Kidney epithelial cell (primary cell): ENCODE measurements around the gene NUDT2. TPM values are rescaled to one million over a fixed set of nuclear protein-coding genes. Genes with fewer than 3 reads are reported as not detected.

Experiments
- DNase-seq: peaks from one replicate; pipeline ENCODE4 v3.0.0-alpha.2; 2010; ENCODE audit warnings: low read depth
- H3K27me3 ChIP-seq: 2 replicates; pipeline ENCODE4 v1.6.0; 2011; ENCODE audit warnings: low read length; ENCODE audit not compliant: control insufficient read depth, insufficient read depth
- H3K36me3 ChIP-seq: 2 replicates; pipeline ENCODE4 v1.5.1; 2011; ENCODE audit warnings: low read length; ENCODE audit not compliant: control insufficient read depth, insufficient read depth
- H3K4me3 ChIP-seq: 2 replicates; pipeline ENCODE4 v1.5.1; 2011; ENCODE audit warnings: low read depth, mild to moderate bottlenecking, control low read depth, low read length
- total RNA-seq: library from RNA; depleted of rRNA; stranded (reverse); fragments of >200 nt; gene quantifications from 2 replicates; pipeline ENCODE4 v1.2.3, GENCODE V29; 2015
- TF ChIP-seq, protein P1 (sequence below): IDR thresholded peaks from 2 replicates; pipeline ENCODE4 v1.5.1; 2011; ENCODE audit warnings: mild to moderate bottlenecking, moderate library complexity, low read length, control low read depth, inconsistent platforms; ENCODE audit not compliant: insufficient read depth, poor library complexity, severe bottlenecking

The NUDT2 gene
- total RNA-seq, 1 donor from 2014 or later = 30.0 TPM

DNA sequence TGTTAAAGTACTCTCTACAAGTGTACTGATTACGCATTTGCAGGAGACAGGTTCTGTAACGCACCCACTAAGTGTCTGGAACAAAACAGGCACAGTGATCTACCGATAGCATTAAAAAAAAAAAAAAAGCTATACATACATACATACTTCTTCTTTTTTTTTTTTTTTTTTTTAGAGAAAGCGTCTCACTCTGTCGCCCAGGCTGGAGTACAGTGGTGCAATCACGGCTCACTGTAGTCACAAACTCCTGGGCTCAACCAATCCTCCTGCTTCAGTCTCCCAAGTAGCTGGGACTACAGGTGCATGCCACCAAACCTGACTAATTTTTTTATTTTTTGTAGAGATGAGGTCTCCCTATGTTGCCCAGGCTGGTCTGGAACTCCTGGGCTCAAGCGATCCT lies 7.9 kb upstream of the NUDT2 start:
- H3K36me3 ChIP-seq = no peaks in the 10 kb centered on the region
- DNase-seq = no peak
- no peaks in the 10 kb centered on the region for H3K27me3 ChIP-seq
- no peak overlapping the region for H3K4me3 ChIP-seq
- TF ChIP-seq, protein P1, sequence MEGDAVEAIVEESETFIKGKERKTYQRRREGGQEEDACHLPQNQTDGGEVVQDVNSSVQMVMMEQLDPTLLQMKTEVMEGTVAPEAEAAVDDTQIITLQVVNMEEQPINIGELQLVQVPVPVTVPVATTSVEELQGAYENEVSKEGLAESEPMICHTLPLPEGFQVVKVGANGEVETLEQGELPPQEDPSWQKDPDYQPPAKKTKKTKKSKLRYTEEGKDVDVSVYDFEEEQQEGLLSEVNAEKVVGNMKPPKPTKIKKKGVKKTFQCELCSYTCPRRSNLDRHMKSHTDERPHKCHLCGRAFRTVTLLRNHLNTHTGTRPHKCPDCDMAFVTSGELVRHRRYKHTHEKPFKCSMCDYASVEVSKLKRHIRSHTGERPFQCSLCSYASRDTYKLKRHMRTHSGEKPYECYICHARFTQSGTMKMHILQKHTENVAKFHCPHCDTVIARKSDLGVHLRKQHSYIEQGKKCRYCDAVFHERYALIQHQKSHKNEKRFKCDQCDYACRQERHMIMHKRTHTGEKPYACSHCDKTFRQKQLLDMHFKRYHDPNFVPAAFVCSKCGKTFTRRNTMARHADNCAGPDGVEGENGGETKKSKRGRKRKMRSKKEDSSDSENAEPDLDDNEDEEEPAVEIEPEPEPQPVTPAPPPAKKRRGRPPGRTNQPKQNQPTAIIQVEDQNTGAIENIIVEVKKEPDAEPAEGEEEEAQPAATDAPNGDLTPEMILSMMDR = no peak

GRCh38 chr9:34322899-34323591 lies 6.3 kb upstream of the NUDT2 start:
- no peak for DNase-seq
- TF ChIP-seq, protein P1 = no peak
- no peaks in the 10 kb centered on the region for H3K36me3 ChIP-seq
- no peak overlapping the region for H3K4me3 ChIP-seq
- no peaks in the 10 kb centered on the region for H3K27me3 ChIP-seq

DNA sequence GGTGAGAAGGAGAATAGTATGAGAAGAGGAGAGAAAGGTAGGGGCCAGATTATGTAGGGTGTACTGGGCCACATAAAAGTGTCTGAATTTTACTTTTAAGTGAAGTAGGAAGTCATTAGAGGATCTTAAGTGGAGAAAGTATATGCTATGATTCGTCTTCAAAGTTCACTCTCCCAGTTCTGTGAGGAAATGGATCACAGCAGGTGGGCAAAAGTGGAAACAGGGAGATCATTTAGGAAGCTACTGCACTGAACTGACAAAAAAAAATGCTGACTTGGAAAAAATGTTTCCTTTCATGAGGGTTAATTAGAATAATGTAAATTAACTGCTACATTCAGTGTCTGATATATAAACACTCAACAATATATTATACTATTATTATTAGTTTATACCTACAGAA lies 2.7 kb upstream of the NUDT2 start:
- no peak for DNase-seq
- Histone ChIP-seq H3K4me3 (no peak overlapping the region), H3K27me3 (no peaks in the 10 kb centered on the region), H3K36me3 (no peaks in the 10 kb centered on the region)
- TF ChIP-seq, protein P1 = no peak

GRCh38 chr9:34328500-34328986 lies 826 bp upstream of the NUDT2 start:
- DNase-seq = no peak
- H3K27me3 ChIP-seq = no peaks in the 10 kb centered on the region

GRCh38 chr9:34331196-34331595 lies 1.8 kb downstream of the NUDT2 start:
- no peak overlapping the region for H3K4me3 ChIP-seq
- no peak for DNase-seq
- H3K27me3 ChIP-seq = no peaks in the 10 kb centered on the region
- TF ChIP-seq, protein P1 = no peak
- no peaks in the 10 kb centered on the region for H3K36me3 ChIP-seq

More at GRCh38 chr9:34328500-34328986, 826 bp upstream of the NUDT2 start:
- Histone ChIP-seq H3K36me3 (no peaks in the 10 kb centered on the region), H3K4me3 (peak overlapping the region; percentile 81)
- TF ChIP-seq, protein P1 = no peak
